Endothelial cell of umbilical vein (primary cell): ENCODE measurements around the gene BANK1. TPM values are rescaled to one million over a fixed set of nuclear protein-coding genes. Genes with fewer than 3 reads are reported as not detected.

Source experiments
- BruUV-seq: library from RNA; stranded (reverse); fragments of 400-500 nt; replicated peaks from 2 replicates; lab custom pipeline; 2021; lab: Mats Ljungman, UMichigan
- CTCF ChIA-PET: fragments of 300-600, 350-600 bp; sonication (Branson Sonifier 250); formaldehyde crosslinking; loops from one replicate; lab custom pipeline; 2021; ENCODE audit warnings: antibody characterized with exemption, inconsistent platforms; lab: Charles Lee
- POLR2A ChIA-PET: fragments of 300-600, 350-600 bp; sonication (Branson Sonifier 250); formaldehyde crosslinking; loops from one replicate; lab custom pipeline; 2021; ENCODE audit warnings: antibody characterized with exemption, inconsistent platforms; lab: Charles Lee
- DNase-seq: peaks from one replicate; pipeline ENCODE4 v3.0.0-alpha.2; 2011; ENCODE audit warnings: low read depth, low spot score
- FAIRE-seq: peaks from 2 replicates; lab custom pipeline; 2011; peaks lifted over from hg19 to GRCh38; lab: Jason Lieb, UNC
- H2AFZ ChIP-seq: 2 replicates; pipeline ENCODE4 v1.6.0; 2012; ENCODE audit warnings: low read depth, low read length, control low read depth, inconsistent platforms
- H3K27ac ChIP-seq: 2 replicates; pipeline ENCODE4 v1.5.1; 2011; ENCODE audit warnings: low read depth, mild to moderate bottlenecking, control low read depth, low read length, moderate library complexity; ENCODE audit not compliant: insufficient read depth
- H3K27me3 ChIP-seq, 2 experiments: 2 replicates each; pipeline versions ENCODE4 v1.6.0 to v1.6.1; 2011; ENCODE audit warnings: low read length in 2 of 2, mixed read lengths in 1 of 2; ENCODE audit not compliant: control insufficient read depth in 2 of 2, insufficient read depth in 2 of 2
- H3K36me3 ChIP-seq, 2 experiments: 2 replicates in 1 of 2; 3 replicates in 1 of 2; pipeline ENCODE4 v1.5.1; 2011; ENCODE audit warnings: low read length in 2 of 2, mild to moderate bottlenecking in 1 of 2, moderate library complexity in 1 of 2; ENCODE audit not compliant: control insufficient read depth in 2 of 2, insufficient read depth in 2 of 2; ENCODE audit errors: extremely low read depth in 1 of 2
- H3K4me1 ChIP-seq: 3 replicates; pipeline ENCODE4 v1.5.1; 2011; ENCODE audit warnings: mild to moderate bottlenecking, low read length; ENCODE audit not compliant: control insufficient read depth, insufficient read depth; ENCODE audit errors: extremely low read depth
- H3K4me2 ChIP-seq: 2 replicates; pipeline ENCODE4 v1.6.1; 2011; ENCODE audit warnings: low read length, control low read depth, mixed read lengths; ENCODE audit not compliant: insufficient read depth
- H3K4me3 ChIP-seq, 3 experiments: fragments of 200-600 bp in 1 of 3; sonication (generic), shearing (Covaris generic) in 1 of 3; replicated peaks in 1 of 3; 2 replicates each; pipeline ENCODE4 v1.5.1; 2011 to 2016; ENCODE audit warnings: control low read depth in 3 of 3, low read length in 3 of 3, mild to moderate bottlenecking in 2 of 3, inconsistent platforms in 1 of 3, low read depth in 1 of 3, moderate library complexity in 1 of 3; ENCODE audit not compliant: insufficient read depth in 1 of 3
- H3K79me2 ChIP-seq: 2 replicates; pipeline ENCODE4 v1.6.0; 2012; ENCODE audit warnings: low read length, inconsistent platforms; ENCODE audit not compliant: control insufficient read depth, insufficient read depth
- H3K9ac ChIP-seq: replicated peaks from 2 replicates; pipeline ENCODE3; 2011; ENCODE audit warnings: low read length, control low read depth; ENCODE audit not compliant: insufficient read depth; ENCODE audit errors: extremely low read depth
- H3K9me1 ChIP-seq: replicated peaks from 3 replicates; pipeline ENCODE4 v1.6.0; 2011; ENCODE audit warnings: mild to moderate bottlenecking, low read length; ENCODE audit not compliant: control insufficient read depth, insufficient read depth; ENCODE audit errors: extremely low read depth
- H3K9me3 ChIP-seq: replicated peaks from 2 replicates; pipeline ENCODE4 v1.5.1; 2012; ENCODE audit warnings: low read length, inconsistent platforms; ENCODE audit not compliant: control insufficient read depth, insufficient read depth
- H4K20me1 ChIP-seq: replicated peaks from 2 replicates; pipeline ENCODE3; 2011; ENCODE audit warnings: mild to moderate bottlenecking, low read length; ENCODE audit not compliant: control insufficient read depth, insufficient read depth; ENCODE audit errors: extremely low read depth
- EZH2 ChIP-seq: IDR thresholded peaks from 2 replicates; pipeline ENCODE4 v1.6.1; 2012; ENCODE audit warnings: borderline replicate concordance, low read depth, mild to moderate bottlenecking, moderate library complexity, low read length, inconsistent platforms; ENCODE audit not compliant: severe bottlenecking
- FOS ChIP-seq: IDR thresholded peaks from 2 replicates; pipeline ENCODE4 v1.6.1; 2011; ENCODE audit warnings: mild to moderate bottlenecking, low read length, moderate library complexity, borderline replicate concordance; ENCODE audit not compliant: insufficient read depth
- GATA2 ChIP-seq: IDR thresholded peaks from 2 replicates; pipeline ENCODE4 v1.7.0; 2011; ENCODE audit warnings: low read depth, mild to moderate bottlenecking, moderate library complexity, mixed read lengths, low read length; ENCODE audit not compliant: insufficient read length, insufficient read depth
- JUN ChIP-seq: IDR thresholded peaks from 2 replicates; pipeline ENCODE4 v1.6.1; 2011; ENCODE audit warnings: borderline replicate concordance, low read depth; ENCODE audit not compliant: insufficient read length, insufficient read depth
- MYC ChIP-seq: IDR thresholded peaks from one replicate; pipeline ENCODE4 v1.6.1; 2011; ENCODE audit warnings: mild to moderate bottlenecking, low read depth, low read length
- POLR2A ChIP-seq: IDR thresholded peaks from 2 replicates; pipeline ENCODE4 v1.6.1; 2012; ENCODE audit warnings: low read depth, mild to moderate bottlenecking, control low read depth, low read length
- POLR2AphosphoS5 ChIP-seq: IDR thresholded peaks from 2 replicates; pipeline ENCODE4 v1.6.1; 2012; ENCODE audit warnings: low read depth, mild to moderate bottlenecking, control low read depth, low read length, moderate library complexity; ENCODE audit not compliant: insufficient read depth
- dilution Hi-C: fragments of 300-500 bp; cut with MboI; formaldehyde crosslinking; loops from one replicate; pipeline ENCODE4 v1.15.0; 2019; ENCODE audit warnings: low sequenced_read_pairs; ENCODE audit not compliant: extremely low pct_ligation_motif_present
- intact Hi-C: fragments of 100-400 bp; cut with micrococcal nuclease; formaldehyde crosslinking; loops from one replicate; pipeline ENCODE4 v1.10.0; 2022
- polyA plus RNA-seq, 4 experiments: library from polyadenylated mRNA; depleted of rRNA in 3 of 4; stranded (reverse) in 3 of 4; unstranded in 1 of 4; fragments of >200 nt; gene quantifications; 2 replicates each; pipeline versions ENCODE4 v1.2.1 to v1.2.3, GENCODE V29; 2011 to 2012; ENCODE audit warnings: missing spikeins in 1 of 4
- total RNA-seq: library from RNA; stranded (reverse); gene quantifications from 2 replicates; pipeline ENCODE4 v1.2.3, GENCODE V29; 2021
- TF ChIP-seq, protein P1 (sequence below): IDR thresholded peaks from 2 replicates; pipeline ENCODE4 v1.6.1; 2011; ENCODE audit not compliant: insufficient read depth, insufficient read length
- TF ChIP-seq, protein P2 (sequence below), 2 donors: IDR thresholded peaks; 1 replicate in 1 of 2; 2 replicates in 1 of 2; pipeline ENCODE4 v1.5.1; 2011; ENCODE audit warnings: low read length in 2 of 2, mild to moderate bottlenecking in 2 of 2, moderate library complexity in 2 of 2, control low read depth in 1 of 2, inconsistent platforms in 1 of 2, low read depth in 1 of 2; ENCODE audit not compliant: insufficient read depth in 1 of 2; ENCODE audit errors: extremely low read depth in 1 of 2

Gene BANK1
- total and polyA plus RNA-seq, 2 donors (not counting 3 experiments of a cell fraction or from before 2014, with no cell fraction given): 0.29 to 0.32 TPM

DNA sequence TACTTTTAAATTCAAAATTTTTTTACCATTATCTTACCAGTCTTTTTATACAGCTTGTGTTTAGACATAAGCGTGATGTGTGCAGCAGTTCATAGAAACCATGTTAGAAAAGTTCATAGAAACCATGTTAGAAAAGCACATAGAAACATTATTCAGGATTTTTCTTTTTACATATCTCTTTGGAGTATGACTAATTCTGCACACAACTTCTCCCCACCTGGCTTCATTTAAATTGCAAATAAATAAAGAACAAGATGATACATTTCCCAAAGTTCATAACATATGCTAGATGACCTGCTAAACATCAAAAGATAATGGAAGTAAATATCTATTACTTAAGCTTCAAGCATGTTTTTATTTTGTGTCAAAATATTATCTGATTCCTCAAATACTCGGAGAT is 201.9 kb downstream of the BANK1 start:
- H3K36me3 ChIP-seq: no peaks in the 10 kb centered on the region
- DNase-seq (no peak), FAIRE-seq (no peak)
- no peak overlapping the region for H3K27ac ChIP-seq
- no peaks in the 10 kb centered on the region for H3K27me3 ChIP-seq
- no peaks in the 10 kb centered on the region for H3K9me1 ChIP-seq
- intact Hi-C loops (no loop called here), dilution Hi-C loops (no loop called here)
- no TSS peak for BruUV-seq
- TF ChIP-seq JUN (no peak), POLR2AphosphoS5 (no peak), GATA2 (no peak), MYC (no peak), FOS (no peak), POLR2A (no peak), EZH2 (no peak)
- TF ChIP-seq, protein P1, sequence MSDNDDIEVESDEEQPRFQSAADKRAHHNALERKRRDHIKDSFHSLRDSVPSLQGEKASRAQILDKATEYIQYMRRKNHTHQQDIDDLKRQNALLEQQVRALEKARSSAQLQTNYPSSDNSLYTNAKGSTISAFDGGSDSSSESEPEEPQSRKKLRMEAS: no peak
- TF ChIP-seq, protein P2, sequence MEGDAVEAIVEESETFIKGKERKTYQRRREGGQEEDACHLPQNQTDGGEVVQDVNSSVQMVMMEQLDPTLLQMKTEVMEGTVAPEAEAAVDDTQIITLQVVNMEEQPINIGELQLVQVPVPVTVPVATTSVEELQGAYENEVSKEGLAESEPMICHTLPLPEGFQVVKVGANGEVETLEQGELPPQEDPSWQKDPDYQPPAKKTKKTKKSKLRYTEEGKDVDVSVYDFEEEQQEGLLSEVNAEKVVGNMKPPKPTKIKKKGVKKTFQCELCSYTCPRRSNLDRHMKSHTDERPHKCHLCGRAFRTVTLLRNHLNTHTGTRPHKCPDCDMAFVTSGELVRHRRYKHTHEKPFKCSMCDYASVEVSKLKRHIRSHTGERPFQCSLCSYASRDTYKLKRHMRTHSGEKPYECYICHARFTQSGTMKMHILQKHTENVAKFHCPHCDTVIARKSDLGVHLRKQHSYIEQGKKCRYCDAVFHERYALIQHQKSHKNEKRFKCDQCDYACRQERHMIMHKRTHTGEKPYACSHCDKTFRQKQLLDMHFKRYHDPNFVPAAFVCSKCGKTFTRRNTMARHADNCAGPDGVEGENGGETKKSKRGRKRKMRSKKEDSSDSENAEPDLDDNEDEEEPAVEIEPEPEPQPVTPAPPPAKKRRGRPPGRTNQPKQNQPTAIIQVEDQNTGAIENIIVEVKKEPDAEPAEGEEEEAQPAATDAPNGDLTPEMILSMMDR (IDR thresholded peaks at IDR 0.05; ENCODE audit: extremely low read depth in 1 of 2, insufficient read depth in 1 of 2, low read depth in 1 of 2, low read length in 2 of 2): no peak
- H2AFZ ChIP-seq: no peak overlapping the region
- H4K20me1 ChIP-seq: no peaks in the 10 kb centered on the region
- no peak overlapping the region for H3K4me2 ChIP-seq
- CTCF ChIA-PET: interaction anchor here (1.2 kb wide), 1 partner anchor 15 kb away, joined by 3 read pairs; no protein-coding TSS in a partner anchor
- POLR2A ChIA-PET: no interaction called here
- H3K4me1 ChIP-seq: no peaks in the 10 kb centered on the region
- H3K4me3 ChIP-seq: no peak overlapping the region
- no peaks in the 10 kb centered on the region for H3K9me3 ChIP-seq
- H3K9ac ChIP-seq: no peak overlapping the region
- no peaks in the 10 kb centered on the region for H3K79me2 ChIP-seq
